Endothelial cell of umbilical vein (primary cell): ENCODE results near the gene USP31.

Experiments used
- CTCF ChIP-seq, 2 donors: IDR thresholded peaks; 1 replicate in 1 of 2; 2 replicates in 1 of 2; pipeline ENCODE4 v1.5.1; 2011; ENCODE audit warnings: low read length in 2 of 2, mild to moderate bottlenecking in 2 of 2, moderate library complexity in 2 of 2, control low read depth in 1 of 2, inconsistent platforms in 1 of 2, low read depth in 1 of 2; ENCODE audit not compliant: insufficient read depth in 1 of 2; ENCODE audit errors: extremely low read depth in 1 of 2
- EZH2 ChIP-seq: IDR thresholded peaks from 2 replicates; pipeline ENCODE4 v1.6.1; 2012; ENCODE audit warnings: borderline replicate concordance, low read depth, mild to moderate bottlenecking, moderate library complexity, low read length, inconsistent platforms; ENCODE audit not compliant: severe bottlenecking
- GATA2 ChIP-seq: IDR thresholded peaks from 2 replicates; pipeline ENCODE4 v1.7.0; 2011; ENCODE audit warnings: low read depth, mild to moderate bottlenecking, moderate library complexity, mixed read lengths, low read length; ENCODE audit not compliant: insufficient read length, insufficient read depth
- JUN ChIP-seq: IDR thresholded peaks from 2 replicates; pipeline ENCODE4 v1.6.1; 2011; ENCODE audit warnings: borderline replicate concordance, low read depth; ENCODE audit not compliant: insufficient read length, insufficient read depth
- MAX ChIP-seq: IDR thresholded peaks from 2 replicates; pipeline ENCODE4 v1.6.1; 2011; ENCODE audit not compliant: insufficient read depth, insufficient read length
- MYC ChIP-seq: IDR thresholded peaks from one replicate; pipeline ENCODE4 v1.6.1; 2011; ENCODE audit warnings: mild to moderate bottlenecking, low read depth, low read length
- POLR2A ChIP-seq: IDR thresholded peaks from 2 replicates; pipeline ENCODE4 v1.6.1; 2012; ENCODE audit warnings: low read depth, mild to moderate bottlenecking, control low read depth, low read length
- POLR2AphosphoS5 ChIP-seq: IDR thresholded peaks from 2 replicates; pipeline ENCODE4 v1.6.1; 2012; ENCODE audit warnings: low read depth, mild to moderate bottlenecking, control low read depth, low read length, moderate library complexity; ENCODE audit not compliant: insufficient read depth

GRCh38 chr16:23187341-23187740, 38.1 kb upstream of the USP31 start:
- no peak for TF ChIP-seq CTCF (IDR thresholded peaks at IDR 0.05; ENCODE audit: extremely low read depth in 1 of 2, insufficient read depth in 1 of 2, low read depth in 1 of 2, low read length in 2 of 2)
- no peak for TF ChIP-seq MAX
- no peak for TF ChIP-seq POLR2AphosphoS5
- TF ChIP-seq JUN, result no peak
- TF ChIP-seq EZH2, result no peak
- TF ChIP-seq POLR2A, result no peak
- no peak for TF ChIP-seq MYC
- no peak for TF ChIP-seq GATA2
